HEK293 (cell line): Measurements from ENCODE around the gene CACNA1C.

Source experiments
- CTCF ChIA-PET: fragments of 350-600 bp; formaldehyde crosslinking; extraction: SDS; loops from one replicate; lab custom pipeline; 2021; ENCODE audit warnings: antibody characterized with exemption; lab: Yijun Ruan, JAX
- POLR2A ChIA-PET: fragments of 300-600 bp; formaldehyde crosslinking; extraction: SDS; loops from one replicate; lab custom pipeline; 2020; ENCODE audit warnings: antibody characterized with exemption, inconsistent platforms; lab: Yijun Ruan, JAX
- H3K27ac ChIP-seq: fragments of 200-500 bp; sonication (Bioruptor generic); 2 replicates; pipeline ENCODE4 v1.5.1; 2014; ENCODE audit warnings: low read depth, low read length, control low read depth, inconsistent platforms; ENCODE audit errors: extremely low read depth
- H3K36me3 ChIP-seq, 2 experiments: fragments of 200-500 bp in 1 of 2; sonication (Bioruptor generic) in 1 of 2; 1 replicate in 1 of 2; 2 replicates in 1 of 2; pipeline ENCODE4 v1.5.1; 2014 to 2017; ENCODE audit warnings: inconsistent platforms in 2 of 2, low read length in 2 of 2; ENCODE audit not compliant: control insufficient read depth in 2 of 2, insufficient read depth in 1 of 2
- H3K4me1 ChIP-seq: fragments of 200-500 bp; sonication (Bioruptor generic); 2 replicates; pipeline ENCODE4 v1.5.1; 2014; ENCODE audit warnings: mild to moderate bottlenecking, low read length, inconsistent platforms; ENCODE audit not compliant: control insufficient read depth, insufficient read depth
- H3K4me3 ChIP-seq: 2 replicates; pipeline ENCODE4 v1.5.1; 2011; ENCODE audit warnings: low read depth, mild to moderate bottlenecking, control low read depth, low read length, moderate library complexity
- H3K9me3 ChIP-seq: fragments of 200-500 bp; sonication (Bioruptor generic); 2 replicates; pipeline ENCODE4 v1.5.1; 2014; ENCODE audit warnings: low read depth, low read length, inconsistent platforms; ENCODE audit not compliant: control insufficient read depth, insufficient read depth
- GFI1B ChIP-seq: fragments of 450-650 bp; formaldehyde crosslinking; IDR thresholded peaks from 2 replicates; pipeline ENCODE4 v1.5.1; 2016; ENCODE audit warnings: missing biosample characterization, missing genetic modification characterization
- GLI2 ChIP-seq: fragments of 450-650 bp; formaldehyde crosslinking; IDR thresholded peaks from 2 replicates; pipeline ENCODE4; 2017; ENCODE audit warnings: missing biosample characterization, missing genetic modification characterization, low read depth, borderline replicate concordance
- HOXD13 ChIP-seq: sonication (generic); formaldehyde crosslinking; IDR thresholded peaks from 2 replicates; pipeline ENCODE4 v1.8.0; 2022; ENCODE audit warnings: missing genetic modification reagents, borderline replicate concordance
- KLF7 ChIP-seq: fragments of 450-650 bp; formaldehyde crosslinking; IDR thresholded peaks from 2 replicates; pipeline ENCODE4 v1.5.1; 2016; ENCODE audit warnings: missing biosample characterization, missing genetic modification characterization, borderline replicate concordance
- REST ChIP-seq: fragments of 450-650 bp; formaldehyde crosslinking; IDR thresholded peaks from 2 replicates; pipeline ENCODE4 v1.5.1; 2016; ENCODE audit warnings: missing biosample characterization, missing genetic modification characterization
- ZBTB1 ChIP-seq: fragments of 450-650 bp; formaldehyde crosslinking; IDR thresholded peaks from 2 replicates; pipeline ENCODE4 v1.5.1; 2016; ENCODE audit warnings: missing biosample characterization, missing genetic modification characterization
- ZBTB8A ChIP-seq: fragments of 450-650 bp; formaldehyde crosslinking; IDR thresholded peaks from 2 replicates; pipeline ENCODE4 v1.5.1; 2016; ENCODE audit warnings: missing biosample characterization, missing genetic modification characterization
- ZFP69B ChIP-seq: fragments of 450-650 bp; formaldehyde crosslinking; IDR thresholded peaks from 2 replicates; pipeline ENCODE4 v1.5.1; 2016; ENCODE audit warnings: missing biosample characterization, missing genetic modification characterization
- ZNF138 ChIP-seq: fragments of 450-650 bp; formaldehyde crosslinking; IDR thresholded peaks from 2 replicates; pipeline ENCODE4 v1.5.1; 2016; ENCODE audit warnings: missing biosample characterization, missing genetic modification characterization, borderline replicate concordance
- ZNF174 ChIP-seq: fragments of 450-650 bp; formaldehyde crosslinking; IDR thresholded peaks from 2 replicates; pipeline ENCODE4 v1.5.0; 2017; ENCODE audit warnings: missing biosample characterization, mild to moderate bottlenecking, missing genetic modification characterization
- ZNF214 ChIP-seq: fragments of 450-650 bp; formaldehyde crosslinking; IDR thresholded peaks from 2 replicates; pipeline ENCODE4 v1.5.1; 2017; ENCODE audit warnings: missing biosample characterization, mild to moderate bottlenecking, missing genetic modification characterization, borderline replicate concordance
- ZNF221 ChIP-seq: fragments of 450-650 bp; formaldehyde crosslinking; IDR thresholded peaks from 2 replicates; pipeline ENCODE4 v1.5.1; 2017; ENCODE audit warnings: missing biosample characterization, missing genetic modification characterization, borderline replicate concordance
- ZNF23 ChIP-seq: fragments of 450-650 bp; formaldehyde crosslinking; IDR thresholded peaks from 2 replicates; pipeline ENCODE4 v1.5.1; 2016; ENCODE audit warnings: missing biosample characterization, missing genetic modification characterization, borderline replicate concordance
- ZNF324 ChIP-seq: fragments of 450-650 bp; formaldehyde crosslinking; IDR thresholded peaks from 2 replicates; pipeline ENCODE4 v1.5.1; 2016; ENCODE audit warnings: missing biosample characterization, missing genetic modification characterization
- ZNF398 ChIP-seq: fragments of 450-650 bp; formaldehyde crosslinking; IDR thresholded peaks from 2 replicates; pipeline ENCODE4 v1.5.1; 2017; ENCODE audit warnings: missing biosample characterization, missing genetic modification characterization
- ZNF426 ChIP-seq: fragments of 450-650 bp; formaldehyde crosslinking; IDR thresholded peaks from 2 replicates; pipeline ENCODE4 v1.5.1; 2017; ENCODE audit warnings: missing biosample characterization, missing genetic modification characterization, mild to moderate bottlenecking, inconsistent platforms, moderate library complexity
- ZNF488 ChIP-seq: fragments of 450-650 bp; formaldehyde crosslinking; IDR thresholded peaks from 2 replicates; pipeline ENCODE4 v1.5.1; 2016; ENCODE audit warnings: missing biosample characterization, missing genetic modification characterization
- ZNF501 ChIP-seq: fragments of 450-650 bp; formaldehyde crosslinking; IDR thresholded peaks from 2 replicates; pipeline ENCODE4 v1.5.1; 2016; ENCODE audit warnings: missing biosample characterization, missing genetic modification characterization
- ZNF610 ChIP-seq: fragments of 450-650 bp; formaldehyde crosslinking; IDR thresholded peaks from 2 replicates; pipeline ENCODE4 v1.5.1; 2016; ENCODE audit warnings: missing biosample characterization, missing genetic modification characterization, borderline replicate concordance
- ZNF626 ChIP-seq: fragments of 450-650 bp; sonication (Bioruptor Pico); formaldehyde crosslinking; IDR thresholded peaks from 2 replicates; pipeline ENCODE4 v1.5.1; 2018; ENCODE audit warnings: missing biosample characterization, missing genetic modification characterization, inconsistent platforms
- ZNF660 ChIP-seq: fragments of 450-650 bp; IDR thresholded peaks from 2 replicates; pipeline ENCODE4 v1.5.1; 2018; ENCODE audit warnings: missing biosample characterization, mild to moderate bottlenecking, missing genetic modification characterization
- ZNF768 ChIP-seq: fragments of 450-650 bp; formaldehyde crosslinking; IDR thresholded peaks from 2 replicates; pipeline ENCODE4 v1.5.1; 2018; ENCODE audit warnings: missing biosample characterization, mild to moderate bottlenecking, missing genetic modification characterization
- ZNF777 ChIP-seq: fragments of 450-650 bp; formaldehyde crosslinking; IDR thresholded peaks from 2 replicates; pipeline ENCODE4 v1.5.1; 2017; ENCODE audit warnings: missing biosample characterization, missing genetic modification characterization, borderline replicate concordance
- ZNF830 ChIP-seq: fragments of 450-650 bp; IDR thresholded peaks from 2 replicates; pipeline ENCODE4 v1.5.0; 2018; ENCODE audit warnings: missing biosample characterization, missing genetic modification characterization, low read depth, mild to moderate bottlenecking, moderate library complexity
- ZSCAN23 ChIP-seq: fragments of 450-650 bp; formaldehyde crosslinking; IDR thresholded peaks from 2 replicates; pipeline ENCODE4 v1.5.1; 2016; ENCODE audit warnings: missing biosample characterization, missing genetic modification characterization

Gene CACNA1C

GRCh38 chr12:2329661-2330210 lies 276.9 kb downstream of the CACNA1C start (continued):
- TF ChIP-seq ZNF830 (tag by site-specific recombination) (no peak), GLI2 (tag by site-specific recombination) (no peak), ZNF138 (tag by site-specific recombination) (no peak), ZBTB8A (tag by site-specific recombination) (no peak)

GRCh38 chr12:2332236-2332635 lies 279.4 kb downstream of the CACNA1C start:
- no peak overlapping the region for H3K4me3 ChIP-seq
- TF ChIP-seq ZNF660 (tag by site-specific recombination) (no peak), REST (no peak), GFI1B (tag by site-specific recombination) (no peak), ZFP69B (tag by site-specific recombination) (no peak), KLF7 (tag by site-specific recombination) (no peak), ZNF221 (tag by site-specific recombination) (no peak), ZNF501 (no peak), ZSCAN23 (tag by site-specific recombination) (no peak), ZNF768 (tag by site-specific recombination) (no peak), ZNF426 (no peak)
- TF ChIP-seq, all 188 proteins: peak for 0
- CTCF ChIA-PET, result no interaction called here
- Histone ChIP-seq H3K27ac (no peak overlapping the region), H3K36me3 (no peaks in the 10 kb centered on the region), H3K9me3 (no peaks in the 10 kb centered on the region), H3K4me1 (peaks cover 9% of the 10 kb centered on the region; the same call in 1 of the 2 replicates)
- POLR2A ChIA-PET, result no interaction called here

GRCh38 chr12:2332947-2333346 lies 280.2 kb downstream of the CACNA1C start:
- H3K4me3 ChIP-seq, result no peak overlapping the region
- no peak for TF ChIP-seq ZNF174 (tag by site-specific recombination)
- TF ChIP-seq ZNF398, result no peak
- no peak for TF ChIP-seq ZNF488
- TF ChIP-seq ZNF777 (tag by site-specific recombination), result no peak
- TF ChIP-seq ZNF324 (tag by site-specific recombination), result no peak
- TF ChIP-seq ZNF214, result no peak
- no peak for TF ChIP-seq ZNF23 (tag by site-specific recombination)
- TF ChIP-seq ZNF610 (tag by site-specific recombination), result no peak
- TF ChIP-seq ZBTB1 (tag by site-specific recombination), result no peak
- no peak for TF ChIP-seq ZNF626 (tag by site-specific recombination)
- TF ChIP-seq HOXD13 (CRISPR knock-in tag), result no peak
- no peaks in the 10 kb centered on the region for H3K9me3 ChIP-seq
- H3K4me1 ChIP-seq, result peaks cover 9% of the 10 kb centered on the region; the same call in 1 of the 2 replicates
- POLR2A ChIA-PET, result no interaction called here
- no peaks in the 10 kb centered on the region for H3K36me3 ChIP-seq
- no peak overlapping the region for H3K27ac ChIP-seq
- CTCF ChIA-PET, result interaction anchor here (0.6 kb wide), 2 partner anchors 45 to 86 kb away, joined by 3 to 4 read pairs; no protein-coding TSS in a partner anchor
